GM21447 (cell line): ENCODE data around the gene PELI2.

Experiments used
- ATAC-seq: cut with Tn5 transposase; IDR thresholded peaks from one replicate; pipeline ENCODE4 v1.9.1; 2021; ENCODE audit not compliant: unreplicated experiment

Gene PELI2

GRCh38 chr14:56289155-56289554 is 170.9 kb downstream of the PELI2 start:
- ATAC-seq, result no peak

DNA sequence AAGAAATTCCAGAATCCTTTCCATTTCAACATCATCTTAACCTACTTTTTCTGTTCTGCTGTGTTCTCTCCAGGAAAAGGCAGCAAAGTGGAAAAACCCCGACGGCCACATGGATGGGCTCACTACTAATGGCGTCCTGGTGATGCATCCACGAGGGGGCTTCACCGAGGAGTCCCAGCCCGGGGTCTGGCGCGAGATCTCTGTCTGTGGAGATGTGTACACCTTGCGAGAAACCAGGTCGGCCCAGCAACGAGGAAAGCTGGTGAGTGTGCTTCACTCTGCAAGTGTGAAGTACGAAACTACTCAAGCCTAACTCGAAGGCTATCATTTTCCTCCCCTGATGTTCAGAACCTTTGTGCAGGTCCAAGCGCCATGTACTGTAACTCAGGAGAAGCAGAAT is 172.0 kb downstream of the PELI2 start:
- ATAC-seq, result no peak

GRCh38 chr14:56292970-56293369 is 174.8 kb downstream of the PELI2 start:
- no peak for ATAC-seq

GRCh38 chr14:56293506-56293905 is 175.3 kb downstream of the PELI2 start:
- no peak for ATAC-seq

DNA sequence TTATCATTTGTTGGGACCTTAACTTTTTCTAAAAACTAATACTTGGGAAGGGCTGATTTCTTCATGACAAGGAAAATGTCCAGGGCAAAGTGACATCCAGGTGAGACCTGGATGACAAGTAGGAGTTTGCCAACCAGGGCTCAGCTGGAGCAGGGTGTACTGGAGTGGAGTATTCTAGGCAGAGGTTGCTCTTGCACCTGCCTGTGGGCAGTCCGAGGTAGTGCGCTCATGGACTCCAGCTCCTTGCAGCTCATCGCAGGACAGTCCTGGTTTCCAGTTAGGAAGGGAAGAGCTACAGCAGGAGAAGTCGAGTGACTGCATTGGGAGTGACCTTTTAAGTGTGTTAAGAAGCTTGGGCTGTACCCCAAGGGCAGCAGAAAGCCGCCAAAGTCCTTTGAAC is 175.9 kb downstream of the PELI2 start:
- ATAC-seq, result no peak

DNA sequence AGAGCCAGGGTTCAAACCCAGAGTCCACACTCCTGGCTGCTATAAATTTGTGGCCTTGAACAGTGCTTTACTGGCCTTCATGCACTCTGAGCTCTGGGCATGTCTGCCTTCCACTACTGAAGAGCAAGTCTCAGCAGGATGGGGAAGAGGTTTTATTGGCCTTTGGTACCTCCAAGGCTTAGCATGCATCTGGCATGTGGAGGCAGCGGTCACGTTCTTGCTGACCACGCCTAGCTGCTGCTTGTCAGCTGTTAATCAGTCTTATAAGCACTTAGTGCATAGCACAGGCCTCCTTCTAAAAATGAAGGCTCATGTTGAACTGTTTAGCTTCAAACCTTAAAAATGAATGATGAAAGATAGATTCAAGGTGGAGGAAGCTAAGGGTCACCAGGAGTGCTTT is 177.5 kb downstream of the PELI2 start:
- ATAC-seq, result no peak

DNA sequence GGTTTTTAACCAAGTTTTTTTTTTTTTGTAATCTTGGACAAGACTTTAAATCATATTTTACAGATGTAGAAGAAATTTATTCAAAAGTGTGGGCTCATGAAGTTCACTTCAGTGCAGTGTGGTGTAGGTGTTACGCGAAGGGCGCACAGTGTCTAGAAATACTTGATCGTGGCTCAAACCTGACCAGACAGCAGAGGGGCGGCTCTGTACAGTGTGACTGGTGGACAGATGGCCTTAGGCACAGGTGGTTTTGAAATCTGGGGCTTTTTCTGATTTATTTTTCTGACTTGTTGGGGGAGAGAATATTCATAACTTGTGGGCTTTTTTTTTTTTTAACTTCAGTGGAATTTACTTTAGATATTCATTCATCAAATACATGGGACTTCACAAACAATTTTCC is 179.2 kb downstream of the PELI2 start:
- no peak for ATAC-seq

- ATAC-seq, result no peak
Measured at GRCh38 chr14:56299306-56299984, 181.2 kb downstream of the PELI2 start.

- ATAC-seq, result no peak
Measured at GRCh38 chr14:56300495-56300894, 182.3 kb downstream of the PELI2 start.

DNA sequence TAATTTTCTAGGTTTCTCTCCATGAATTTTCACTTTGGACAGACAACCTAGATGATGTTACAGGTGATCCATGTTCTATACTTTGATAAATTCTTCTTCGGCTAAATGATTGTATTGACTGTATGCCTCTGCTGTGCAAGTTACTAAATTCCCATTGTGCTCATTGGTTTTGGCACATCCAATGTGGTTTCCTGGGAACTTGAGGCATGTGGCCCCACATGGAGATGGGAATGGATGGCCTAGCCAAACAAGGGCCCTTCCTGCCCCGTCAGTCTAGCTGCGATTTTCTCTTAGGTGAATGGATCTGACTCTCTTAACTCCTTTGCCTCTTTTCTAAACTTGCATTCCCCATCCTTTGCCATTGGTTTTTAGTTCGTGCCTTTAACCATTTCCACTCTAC is 186.2 kb downstream of the PELI2 start:
- ATAC-seq, result no peak

DNA sequence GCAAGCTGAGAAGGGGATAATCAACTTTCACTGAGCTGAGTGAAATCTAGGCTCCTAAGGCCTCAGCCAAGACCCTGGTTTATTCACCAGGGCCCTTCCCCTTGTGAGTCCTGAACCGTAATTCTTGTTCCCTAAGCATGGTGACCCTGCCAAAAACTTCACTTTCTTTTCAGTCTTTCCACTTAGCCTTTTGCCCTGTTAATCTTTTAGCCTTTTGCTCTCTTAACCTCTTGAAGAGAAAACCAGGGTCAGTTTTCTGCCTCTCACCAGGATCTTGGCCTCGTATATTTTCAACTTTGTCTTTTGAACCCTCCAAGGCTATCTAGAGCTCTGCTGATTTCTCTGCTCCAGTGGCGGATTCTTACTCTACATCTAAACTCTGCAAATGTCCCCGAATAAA is 191.0 kb downstream of the PELI2 start:
- ATAC-seq, result no peak

GRCh38 chr14:56310643-56311042 is 192.4 kb downstream of the PELI2 start:
- ATAC-seq, result no peak

DNA sequence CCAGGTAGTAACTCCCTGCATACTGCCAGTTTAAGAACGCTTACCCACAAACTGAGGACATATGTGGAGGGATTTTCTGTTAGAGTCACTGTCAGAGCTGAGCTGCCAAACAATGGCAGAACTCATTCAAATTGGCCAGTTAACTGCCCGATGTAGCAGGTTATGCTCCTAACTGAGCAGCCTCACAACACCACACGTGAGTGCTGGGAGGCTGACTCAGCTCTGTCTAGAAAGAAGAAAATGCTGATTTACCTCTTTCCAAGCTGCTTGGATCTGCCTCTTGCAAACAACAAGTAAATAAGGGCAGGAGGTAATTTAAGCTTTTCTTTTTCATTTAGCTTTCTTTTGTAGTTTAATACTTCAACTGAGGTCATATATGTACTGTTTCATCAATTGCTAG is 195.6 kb downstream of the PELI2 start:
- no peak for ATAC-seq

DNA sequence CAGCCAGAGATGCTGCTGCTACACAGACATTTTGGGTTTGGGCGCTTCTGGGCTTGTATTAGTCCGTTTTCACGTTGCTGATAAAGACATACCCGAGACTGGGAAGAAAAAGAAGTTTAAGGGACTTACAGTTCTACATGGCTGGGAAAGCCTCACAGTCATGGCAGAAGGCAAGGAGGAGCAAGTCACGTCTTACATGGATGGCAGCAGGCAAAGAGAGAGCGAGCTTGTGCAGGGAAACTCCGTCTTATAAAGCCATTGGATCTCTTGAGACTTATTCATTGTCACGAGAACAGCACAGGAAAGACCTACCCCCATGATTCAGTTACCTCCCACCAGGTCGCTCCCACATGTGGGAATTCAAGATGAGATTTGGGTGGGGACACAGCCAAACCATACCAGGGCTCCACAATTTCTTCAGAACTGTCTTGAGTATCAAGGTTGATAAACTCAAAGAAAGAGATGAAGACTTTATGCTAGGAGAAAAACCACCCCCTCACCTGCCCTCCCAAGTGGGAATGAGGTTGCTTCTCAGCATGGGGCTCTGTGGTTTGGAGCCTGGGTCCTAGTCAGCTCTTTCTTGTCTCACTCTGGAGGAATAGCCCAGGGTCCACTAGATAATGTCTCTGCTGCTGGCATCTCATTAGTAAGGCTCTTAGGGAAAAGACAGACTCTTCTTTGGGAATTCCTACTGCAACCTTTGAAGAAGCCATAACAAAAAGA is 200.3 kb downstream of the PELI2 start:
- ATAC-seq, result no peak

- ATAC-seq, result no peak
Measured at GRCh38 chr14:56321861-56322260, 203.7 kb downstream of the PELI2 start.

DNA sequence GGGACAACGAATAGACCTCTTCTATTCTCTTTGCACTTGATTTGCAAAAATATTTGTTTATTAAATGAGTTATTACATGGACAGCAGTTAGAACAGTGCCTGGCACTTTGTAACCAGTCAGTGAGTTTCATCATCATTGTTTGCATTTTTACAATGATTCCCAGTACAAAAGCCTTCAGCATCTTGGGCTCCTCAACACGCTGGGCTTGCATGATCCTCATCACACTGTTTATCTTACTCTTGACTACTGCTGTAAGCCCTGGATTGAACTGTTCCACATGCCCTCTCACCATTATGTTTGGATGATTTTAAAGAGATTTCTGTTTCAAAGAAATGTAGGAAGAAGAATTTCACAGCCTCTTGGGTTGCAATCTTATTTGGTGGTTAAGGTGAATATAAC is 204.3 kb downstream of the PELI2 start:
- no peak for ATAC-seq

GRCh38 chr14:56324454-56324853 is 206.2 kb downstream of the PELI2 start:
- ATAC-seq, result no peak

DNA sequence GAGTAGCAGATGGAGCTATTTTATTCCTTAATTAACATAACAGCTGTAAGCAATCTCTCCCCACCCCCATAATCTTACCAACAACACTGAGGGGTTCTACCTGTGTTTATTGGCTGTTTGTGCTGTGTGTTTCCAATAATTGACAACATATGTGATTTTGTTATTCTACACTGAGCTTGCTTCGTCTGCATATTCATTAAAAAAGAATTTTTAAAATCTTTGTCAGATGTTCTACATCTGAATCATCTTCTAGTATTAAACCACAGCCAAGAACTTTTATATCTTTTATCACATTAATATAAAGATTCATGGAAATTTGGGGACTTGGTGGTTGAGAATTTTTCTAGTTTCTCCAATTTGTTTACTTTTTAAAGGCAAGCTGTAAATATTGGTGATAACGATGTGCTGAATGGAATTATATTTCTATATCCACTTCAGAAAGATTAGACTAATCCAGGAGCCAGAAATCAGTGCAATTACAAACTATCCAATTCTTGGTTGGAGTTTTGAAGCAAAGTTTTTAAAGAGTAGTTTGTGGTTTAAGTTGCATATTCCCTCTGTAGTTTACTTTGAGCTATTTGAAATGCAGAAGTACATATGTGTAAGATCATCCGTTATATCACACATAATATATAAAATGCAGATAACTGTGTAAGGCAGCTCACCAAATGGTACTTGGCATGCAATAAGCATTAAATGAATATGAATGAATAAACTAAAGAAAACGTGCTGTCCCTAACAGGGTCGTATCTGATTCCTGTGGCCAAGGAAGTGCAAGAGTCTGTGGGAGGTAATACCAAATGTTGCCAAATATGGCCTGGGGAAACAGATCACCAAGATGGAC is 206.9 kb downstream of the PELI2 start:
- no peak for ATAC-seq

- no peak for ATAC-seq
Measured at GRCh38 chr14:56328021-56328420, 209.8 kb downstream of the PELI2 start.

DNA sequence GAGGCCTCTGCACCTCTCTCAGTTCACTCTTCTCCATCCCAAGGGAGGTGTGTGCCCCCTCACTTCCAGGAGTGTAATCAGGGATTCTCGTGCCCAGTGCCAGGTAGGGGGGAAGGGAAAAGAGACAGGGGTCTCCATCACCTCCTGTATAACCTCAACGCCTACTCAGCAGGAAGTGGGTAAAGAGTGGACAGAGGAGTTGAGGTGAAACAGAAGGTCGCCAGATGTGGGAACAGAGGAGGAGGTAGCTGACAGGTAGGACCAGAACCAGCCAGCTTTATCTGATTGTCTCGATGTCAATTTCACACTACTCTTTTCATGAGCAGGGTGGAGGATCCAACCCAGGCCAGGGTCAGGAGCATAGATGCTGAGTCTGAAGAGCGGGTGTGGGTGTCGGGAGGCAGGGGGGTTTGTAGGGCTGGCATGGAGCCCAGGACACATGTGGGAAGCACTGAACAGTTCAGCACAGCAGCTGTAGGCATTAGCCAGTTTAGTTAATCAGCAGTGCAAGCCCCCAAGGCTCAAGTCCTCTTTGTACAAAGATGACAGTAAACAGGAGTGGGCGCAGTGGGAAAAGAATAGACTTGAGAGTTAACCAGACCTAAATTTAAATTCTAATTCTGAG is 213.5 kb downstream of the PELI2 start:
- ATAC-seq, result no peak
